OCI-LY3 (cell line): ENCODE measurements around the gene SYCP2L.
"Not testable (repeated sequence)": the region's sequence is repeated elsewhere in the genome, so short reads cannot be mapped to it uniquely, and the experiment has no call there.

Experiments used
- H2AFZ ChIP-seq: fragments of 200-600, 300-600 bp; shearing (Covaris generic); 2 replicates; pipeline ENCODE4 v1.6.0; 2014; ENCODE audit warnings: antibody characterized with exemption, low read depth, low read length
- H3K27ac ChIP-seq: fragments of 200-600, 300-600 bp; sonication (generic); 2 replicates; pipeline ENCODE4 v1.5.1; 2014; ENCODE audit warnings: mild to moderate bottlenecking, low read length, moderate library complexity, mixed read lengths
- H3K27me3 ChIP-seq: fragments of 200-600, 300-600 bp; sonication (generic); 2 replicates; pipeline ENCODE4 v1.6.1; 2014; ENCODE audit warnings: low read depth, low read length, mixed read lengths
- H3K36me3 ChIP-seq: fragments of 200-600, 300-600 bp; sonication (generic); replicated peaks from 2 replicates; pipeline ENCODE3; 2014; ENCODE audit warnings: low read depth, low read length, mixed read lengths
- H3K4me1 ChIP-seq: fragments of 300-600, 200-600 bp; sonication (generic); 2 replicates; pipeline ENCODE4 v1.6.1; 2014; ENCODE audit warnings: low read length, mixed read lengths
- H3K4me2 ChIP-seq: fragments of 200-600, 300-600 bp; sonication (generic); 2 replicates; pipeline ENCODE4 v1.6.1; 2014; ENCODE audit warnings: low read length, mixed read lengths
- H3K4me3 ChIP-seq: fragments of 300-600, 200-600 bp; sonication (generic); 2 replicates; pipeline ENCODE4 v1.5.1; 2014; ENCODE audit warnings: antibody characterized with exemption, mild to moderate bottlenecking, low read length, moderate library complexity
- H3K79me2 ChIP-seq: fragments of 300-600, 200-600 bp; shearing (Covaris generic); 2 replicates; pipeline ENCODE4 v1.6.1; 2014; ENCODE audit warnings: mild to moderate bottlenecking, low read length, mixed read lengths
- H3K9ac ChIP-seq: fragments of 300-600, 200-600 bp; shearing (Covaris generic); 2 replicates; pipeline ENCODE4 v1.6.0; 2014; ENCODE audit warnings: mild to moderate bottlenecking, low read length, moderate library complexity
- H3K9me3 ChIP-seq: fragments of 200-600, 300-600 bp; shearing (Covaris generic); 2 replicates; pipeline ENCODE4 v1.6.1; 2014; ENCODE audit warnings: low read length, mixed read lengths; ENCODE audit not compliant: insufficient read depth
- H4K20me1 ChIP-seq: fragments of 200-600, 300-600 bp; sonication (generic); 2 replicates; pipeline ENCODE4 v1.6.1; 2016; ENCODE audit warnings: low read length, mixed read lengths; ENCODE audit not compliant: insufficient read depth
- CTCF ChIP-seq: fragments of 200-600, 300-600 bp; sonication (generic); IDR thresholded peaks from 2 replicates; pipeline ENCODE4 v1.5.1; 2014; ENCODE audit warnings: antibody characterized with exemption, low read length, low read depth
- EZH2phosphoT487 ChIP-seq: fragments of 200-600 bp; shearing (Covaris generic); IDR thresholded peaks from 2 replicates; pipeline ENCODE4 v1.6.1; 2018; ENCODE audit warnings: antibody characterized with exemption, mixed run types, low read depth

The SYCP2L gene

GRCh38 chr6:10904015-10904414, 17.2 kb downstream of the SYCP2L start:
- H3K79me2 ChIP-seq, result no peaks in the 10 kb centered on the region
- H3K4me3 ChIP-seq, result no peak overlapping the region
- no peak overlapping the region for H3K9ac ChIP-seq
- no peaks in the 10 kb centered on the region for H3K9me3 ChIP-seq
- no peak overlapping the region for H3K27ac ChIP-seq
- H3K36me3 ChIP-seq, result no peaks in the 10 kb centered on the region
- TF ChIP-seq CTCF (no peak), EZH2phosphoT487 (no peak)
- H4K20me1 ChIP-seq, result no peaks in the 10 kb centered on the region
- H3K27me3 ChIP-seq, result 0 out of 2 replicates have a peak, but pooled peaks cover 2% of the 10 kb centered on the region
- no peak overlapping the region for H2AFZ ChIP-seq
- H3K4me2 ChIP-seq, result no peak overlapping the region
- peaks cover 14% of the 10 kb centered on the region for H3K4me1 ChIP-seq

DNA sequence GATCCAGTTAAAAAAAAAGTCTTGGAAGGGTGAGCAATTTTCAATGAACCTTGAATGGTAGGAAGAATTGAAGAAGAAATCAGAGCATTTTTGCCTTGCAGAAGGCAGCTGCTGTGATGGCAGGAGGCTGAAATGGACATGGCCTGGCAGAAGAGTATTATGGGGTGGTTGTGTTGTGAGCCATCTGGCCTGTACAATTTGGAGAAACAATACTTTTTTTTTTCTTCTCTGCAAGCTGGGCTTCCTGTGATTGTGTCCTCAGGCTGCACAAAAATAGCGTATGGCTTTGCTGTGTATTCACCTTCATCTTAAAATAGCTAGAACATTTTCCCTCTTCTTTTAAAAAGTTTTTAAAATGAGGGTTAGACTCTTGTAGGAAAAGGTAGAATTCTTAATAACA, 21.4 kb downstream of the SYCP2L start:
- no peak overlapping the region for H2AFZ ChIP-seq
- no peak overlapping the region for H3K9ac ChIP-seq
- H3K4me2 ChIP-seq, result no peak overlapping the region
- 0 out of 2 replicates have a peak, but pooled peaks cover 2% of the 10 kb centered on the region for H3K27me3 ChIP-seq
- H3K79me2 ChIP-seq, result no peaks in the 10 kb centered on the region
- H3K4me3 ChIP-seq, result no peak overlapping the region
- no peaks in the 10 kb centered on the region for H4K20me1 ChIP-seq
- H3K27ac ChIP-seq, result no peak overlapping the region
- no peaks in the 10 kb centered on the region for H3K36me3 ChIP-seq
- no peaks in the 10 kb centered on the region for H3K4me1 ChIP-seq
- no peak for TF ChIP-seq CTCF
- no peak for TF ChIP-seq EZH2phosphoT487
- no peaks in the 10 kb centered on the region for H3K9me3 ChIP-seq

- H2AFZ ChIP-seq, H4K20me1 ChIP-seq, H3K79me2 ChIP-seq, H3K27me3 ChIP-seq, H3K9ac ChIP-seq, H3K27ac ChIP-seq, H3K36me3 ChIP-seq, H3K4me3 ChIP-seq, H3K4me1 ChIP-seq, H3K9me3 ChIP-seq, H3K4me2 ChIP-seq: not testable (repeated sequence)
Measured at GRCh38 chr6:10919520-10919919, 32.7 kb downstream of the SYCP2L start.

DNA sequence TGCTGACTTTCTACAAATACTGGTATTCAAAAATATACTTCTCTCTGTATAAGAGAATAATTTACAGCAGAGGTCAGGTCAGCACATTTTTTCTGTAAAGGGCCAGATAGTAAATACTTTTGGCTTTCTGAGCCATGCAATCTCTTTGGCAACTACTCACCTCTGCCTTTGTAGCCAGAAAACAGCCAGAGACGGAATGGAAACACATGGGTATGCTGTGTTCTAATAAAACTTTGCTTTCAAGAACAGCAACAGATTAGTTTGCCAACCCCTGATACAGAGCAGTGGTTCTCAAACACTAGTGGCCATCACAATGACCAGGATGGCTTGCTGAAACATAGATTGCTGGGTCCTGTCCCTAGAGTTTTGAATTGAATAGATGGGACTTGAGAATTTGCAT, 46.3 kb downstream of the SYCP2L start:
- Histone ChIP-seq H4K20me1 (no peaks in the 10 kb centered on the region), H3K36me3 (no peaks in the 10 kb centered on the region)

More for the DNA sequence above, 46.3 kb downstream of the SYCP2L start:
- no peak overlapping the region for H3K4me3 ChIP-seq
- H3K4me1 ChIP-seq, result no peaks in the 10 kb centered on the region
- no peak overlapping the region for H3K4me2 ChIP-seq
- TF ChIP-seq EZH2phosphoT487 (no peak), CTCF (no peak)
- no peak overlapping the region for H2AFZ ChIP-seq
- H3K27ac ChIP-seq, result no peak overlapping the region
- H3K9ac ChIP-seq, result no peak overlapping the region
- no peaks in the 10 kb centered on the region for H3K79me2 ChIP-seq
- H3K27me3 ChIP-seq, result 0 out of 2 replicates have a peak, but pooled peaks cover 3% of the 10 kb centered on the region
- H3K9me3 ChIP-seq, result no peaks in the 10 kb centered on the region
